Neural crest cell (in vitro differentiated cells): ENCODE measurements around the gene EXOC6B. TPM values are rescaled to one million over a fixed set of nuclear protein-coding genes. Genes with fewer than 3 reads are reported as not detected.

ENCODE experiments used
- DNase-seq: peaks from one replicate; pipeline ENCODE4 v3.0.0; 2021; ENCODE audit warnings: low read depth, mixed read lengths, low spot score
- H3K27ac Mint-ChIP-seq: one replicate; pipeline ENCODE4 v1.8.0; 2021; ENCODE audit warnings: mild to moderate bottlenecking, mixed read lengths; ENCODE audit not compliant: unreplicated experiment
- H3K27me3 Mint-ChIP-seq: 2 replicates; pipeline ENCODE4 v1.8.0; 2021; ENCODE audit warnings: low read depth, mild to moderate bottlenecking, mixed read lengths
- H3K36me3 Mint-ChIP-seq: 2 replicates; pipeline ENCODE4 v1.8.0; 2021; ENCODE audit warnings: low read depth, mild to moderate bottlenecking, mixed read lengths
- H3K4me1 Mint-ChIP-seq: 2 replicates; pipeline ENCODE4 v1.8.0; 2021; ENCODE audit warnings: mixed read lengths
- H3K4me3 Mint-ChIP-seq: one replicate; pipeline ENCODE4 v1.8.0; 2021; ENCODE audit warnings: mild to moderate bottlenecking, mixed read lengths
- H3K9me3 Mint-ChIP-seq: 2 replicates; pipeline ENCODE4 v1.8.0; 2021; ENCODE audit warnings: mixed read lengths
- total RNA-seq: library from RNA; stranded (reverse); gene quantifications from 2 replicates; pipeline ENCODE4 v1.2.1, GENCODE V29; 2021
- TF ChIP-seq, protein P1 (sequence below): fragments of 200-600 bp; sonication (generic); conservative IDR thresholded peaks from 2 replicates; pipeline ENCODE4 v1.5.0; 2021; ENCODE audit warnings: antibody characterized with exemption, mild to moderate bottlenecking

EXOC6B gene
- total RNA-seq, 1 donor from 2014 or later: 28.2 TPM

GRCh38 chr2:72576459-72576858 is 249.4 kb downstream of the EXOC6B start:
- peaks cover 4% of the 10 kb centered on the region for H3K4me1 Mint-ChIP-seq
- TF ChIP-seq, protein P1, sequence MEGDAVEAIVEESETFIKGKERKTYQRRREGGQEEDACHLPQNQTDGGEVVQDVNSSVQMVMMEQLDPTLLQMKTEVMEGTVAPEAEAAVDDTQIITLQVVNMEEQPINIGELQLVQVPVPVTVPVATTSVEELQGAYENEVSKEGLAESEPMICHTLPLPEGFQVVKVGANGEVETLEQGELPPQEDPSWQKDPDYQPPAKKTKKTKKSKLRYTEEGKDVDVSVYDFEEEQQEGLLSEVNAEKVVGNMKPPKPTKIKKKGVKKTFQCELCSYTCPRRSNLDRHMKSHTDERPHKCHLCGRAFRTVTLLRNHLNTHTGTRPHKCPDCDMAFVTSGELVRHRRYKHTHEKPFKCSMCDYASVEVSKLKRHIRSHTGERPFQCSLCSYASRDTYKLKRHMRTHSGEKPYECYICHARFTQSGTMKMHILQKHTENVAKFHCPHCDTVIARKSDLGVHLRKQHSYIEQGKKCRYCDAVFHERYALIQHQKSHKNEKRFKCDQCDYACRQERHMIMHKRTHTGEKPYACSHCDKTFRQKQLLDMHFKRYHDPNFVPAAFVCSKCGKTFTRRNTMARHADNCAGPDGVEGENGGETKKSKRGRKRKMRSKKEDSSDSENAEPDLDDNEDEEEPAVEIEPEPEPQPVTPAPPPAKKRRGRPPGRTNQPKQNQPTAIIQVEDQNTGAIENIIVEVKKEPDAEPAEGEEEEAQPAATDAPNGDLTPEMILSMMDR: no peak
- H3K9me3 Mint-ChIP-seq: no peaks in the 10 kb centered on the region
- no peak overlapping the region for H3K27ac Mint-ChIP-seq
- DNase-seq: no peak
- no peaks in the 10 kb centered on the region for H3K36me3 Mint-ChIP-seq
- H3K4me3 Mint-ChIP-seq: no peak overlapping the region
- no peaks in the 10 kb centered on the region for H3K27me3 Mint-ChIP-seq

GRCh38 chr2:72574886-72575285 is 250.9 kb downstream of the EXOC6B start:
- Mint-ChIP-seq H3K27me3 (no peaks in the 10 kb centered on the region), H3K36me3 (no peaks in the 10 kb centered on the region), H3K27ac (no peak overlapping the region), H3K4me3 (no peak overlapping the region), H3K9me3 (no peaks in the 10 kb centered on the region), H3K4me1 (peaks cover 4% of the 10 kb centered on the region)
- TF ChIP-seq, protein P1: no peak
- DNase-seq: no peak

- no peaks in the 10 kb centered on the region for H3K36me3 Mint-ChIP-seq
- no peaks in the 10 kb centered on the region for H3K9me3 Mint-ChIP-seq
- no peak for DNase-seq
- H3K27ac Mint-ChIP-seq: no peak overlapping the region
- TF ChIP-seq, protein P1: no peak
- H3K4me1 Mint-ChIP-seq: no peaks in the 10 kb centered on the region
- H3K4me3 Mint-ChIP-seq: no peak overlapping the region
- no peaks in the 10 kb centered on the region for H3K27me3 Mint-ChIP-seq
These were observed 252.6 kb downstream of the EXOC6B start for GRCh38 chr2:72573232-72573631.

DNA sequence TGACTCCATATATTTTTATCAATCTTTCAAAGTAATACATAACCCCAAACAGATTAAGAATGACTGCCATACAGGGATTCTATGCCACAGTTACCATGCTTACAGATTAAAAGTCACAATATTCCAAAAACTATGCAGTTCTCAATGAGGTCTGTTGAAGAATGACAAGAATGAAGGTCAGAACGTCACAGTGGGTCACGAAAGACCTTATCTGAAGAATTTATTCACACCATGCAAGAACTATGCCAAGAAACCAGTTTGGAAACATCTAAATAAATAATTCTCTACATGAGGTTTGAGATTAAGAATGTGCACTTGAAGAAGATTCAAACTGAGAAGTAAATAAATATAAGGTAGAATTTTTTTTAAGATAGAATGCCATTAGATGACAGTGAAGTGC is 253.3 kb downstream of the EXOC6B start:
- Mint-ChIP-seq H3K9me3 (no peaks in the 10 kb centered on the region), H3K4me3 (no peak overlapping the region), H3K27me3 (no peaks in the 10 kb centered on the region), H3K27ac (no peak overlapping the region), H3K4me1 (no peaks in the 10 kb centered on the region), H3K36me3 (no peaks in the 10 kb centered on the region)
- no peak for DNase-seq
- TF ChIP-seq, protein P1: no peak

- H3K36me3 Mint-ChIP-seq: no peaks in the 10 kb centered on the region
- no peaks in the 10 kb centered on the region for H3K9me3 Mint-ChIP-seq
- no peak overlapping the region for H3K27ac Mint-ChIP-seq
- H3K4me3 Mint-ChIP-seq: no peak overlapping the region
- no peak for DNase-seq
- no peaks in the 10 kb centered on the region for H3K27me3 Mint-ChIP-seq
- TF ChIP-seq, protein P1: no peak
- no peaks in the 10 kb centered on the region for H3K4me1 Mint-ChIP-seq
These were observed 255.4 kb downstream of the EXOC6B start for GRCh38 chr2:72570413-72570812.
